OCI-LY3 (cell line): Measurements from ENCODE around the gene MSI2.

Source experiments
- CTCF ChIP-seq: fragments of 200-600, 300-600 bp; sonication (generic); IDR thresholded peaks from 2 replicates; pipeline ENCODE4 v1.5.1; 2014; ENCODE audit warnings: antibody characterized with exemption, low read length, low read depth
- EZH2phosphoT487 ChIP-seq: fragments of 200-600 bp; shearing (Covaris generic); IDR thresholded peaks from 2 replicates; pipeline ENCODE4 v1.6.1; 2018; ENCODE audit warnings: antibody characterized with exemption, mixed run types, low read depth

- TF ChIP-seq CTCF, result no peak
- no peak for TF ChIP-seq EZH2phosphoT487
Observed at GRCh38 chr17:57517273-57517631, 260.9 kb downstream of the MSI2 start.
